Neutrophil (primary cell): ENCODE measurements around the gene CD300LF.
A peak's percentile ranks its signal among the peaks of the same experiment; 100 is the strongest.

Source experiments
- H3K27ac ChIP-seq: fragments of 200-600 bp; sonication (generic); 2 replicates; pipeline ENCODE4 v1.5.1; 2016; ENCODE audit warnings: mild to moderate bottlenecking, moderate library complexity
- H3K27me3 ChIP-seq: fragments of 200-600 bp; sonication (generic); 2 replicates; pipeline ENCODE4 v1.6.0; 2016; ENCODE audit warnings: mild to moderate bottlenecking
- H3K36me3 ChIP-seq: fragments of 200-600 bp; sonication (generic); 2 replicates; pipeline ENCODE4 v1.5.1; 2017
- H3K4me1 ChIP-seq, 2 experiments: fragments of 200-600 bp in 1 of 2; sonication (generic) in 1 of 2; 1 replicate in 1 of 2; 2 replicates in 1 of 2; pipeline versions ENCODE4 v1.5.1 to v1.6.1; 2013 to 2016; ENCODE audit warnings: low read depth in 1 of 2, low read length in 1 of 2, mild to moderate bottlenecking in 1 of 2, moderate library complexity in 1 of 2; ENCODE audit not compliant: control insufficient read depth in 1 of 2, insufficient read depth in 1 of 2
- H3K4me3 ChIP-seq, 2 experiments: fragments of 200-600 bp in 1 of 2; sonication (generic) in 1 of 2; 1 replicate in 1 of 2; 2 replicates in 1 of 2; pipeline ENCODE4 v1.5.1; 2013 to 2016; ENCODE audit warnings: low read depth in 1 of 2, low read length in 1 of 2, mild to moderate bottlenecking in 1 of 2, moderate library complexity in 1 of 2
- H3K9me3 ChIP-seq: fragments of 200-600 bp; sonication (generic); 2 replicates; pipeline ENCODE4 v1.5.1; 2016
- TF ChIP-seq, protein P1 (sequence below): fragments of 200-600 bp; sonication (generic); IDR thresholded peaks from 2 replicates; pipeline ENCODE4 v1.5.1; 2016; ENCODE audit warnings: antibody characterized with exemption

The CD300LF gene

DNA sequence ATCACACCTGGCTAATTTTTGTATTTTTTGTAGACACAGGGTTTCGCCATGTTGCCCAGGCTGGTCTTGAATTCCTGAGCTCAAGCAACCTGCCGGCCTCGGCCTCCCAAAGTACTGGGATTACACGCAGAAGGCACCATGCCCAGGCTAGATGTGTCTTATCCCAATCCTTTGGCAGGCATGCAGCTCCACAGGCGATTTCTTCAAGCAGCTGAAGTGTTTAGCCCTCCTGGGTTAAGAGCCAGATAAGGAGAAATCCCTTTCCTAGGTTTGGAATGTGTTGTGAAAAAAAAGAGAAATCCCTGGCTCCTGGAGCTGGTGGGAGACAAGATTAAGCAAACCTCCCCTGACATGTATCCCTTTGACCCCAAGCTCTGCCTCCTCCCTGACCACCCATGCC lies 33.7 kb upstream of the CD300LF start:
- Histone ChIP-seq H3K36me3 (peaks cover 34% of the 10 kb centered on the region), H3K4me1 (peaks cover 80 to 85% of the 10 kb centered on the region in 2 experiments), H3K4me3 (peak overlapping the region in 1 of 2 experiments; percentile 99), H3K9me3 (no peaks in the 10 kb centered on the region), H3K27me3 (no peaks in the 10 kb centered on the region), H3K27ac (peak overlapping the region; percentile 92)
- TF ChIP-seq, protein P1, sequence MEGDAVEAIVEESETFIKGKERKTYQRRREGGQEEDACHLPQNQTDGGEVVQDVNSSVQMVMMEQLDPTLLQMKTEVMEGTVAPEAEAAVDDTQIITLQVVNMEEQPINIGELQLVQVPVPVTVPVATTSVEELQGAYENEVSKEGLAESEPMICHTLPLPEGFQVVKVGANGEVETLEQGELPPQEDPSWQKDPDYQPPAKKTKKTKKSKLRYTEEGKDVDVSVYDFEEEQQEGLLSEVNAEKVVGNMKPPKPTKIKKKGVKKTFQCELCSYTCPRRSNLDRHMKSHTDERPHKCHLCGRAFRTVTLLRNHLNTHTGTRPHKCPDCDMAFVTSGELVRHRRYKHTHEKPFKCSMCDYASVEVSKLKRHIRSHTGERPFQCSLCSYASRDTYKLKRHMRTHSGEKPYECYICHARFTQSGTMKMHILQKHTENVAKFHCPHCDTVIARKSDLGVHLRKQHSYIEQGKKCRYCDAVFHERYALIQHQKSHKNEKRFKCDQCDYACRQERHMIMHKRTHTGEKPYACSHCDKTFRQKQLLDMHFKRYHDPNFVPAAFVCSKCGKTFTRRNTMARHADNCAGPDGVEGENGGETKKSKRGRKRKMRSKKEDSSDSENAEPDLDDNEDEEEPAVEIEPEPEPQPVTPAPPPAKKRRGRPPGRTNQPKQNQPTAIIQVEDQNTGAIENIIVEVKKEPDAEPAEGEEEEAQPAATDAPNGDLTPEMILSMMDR, result no peak

DNA sequence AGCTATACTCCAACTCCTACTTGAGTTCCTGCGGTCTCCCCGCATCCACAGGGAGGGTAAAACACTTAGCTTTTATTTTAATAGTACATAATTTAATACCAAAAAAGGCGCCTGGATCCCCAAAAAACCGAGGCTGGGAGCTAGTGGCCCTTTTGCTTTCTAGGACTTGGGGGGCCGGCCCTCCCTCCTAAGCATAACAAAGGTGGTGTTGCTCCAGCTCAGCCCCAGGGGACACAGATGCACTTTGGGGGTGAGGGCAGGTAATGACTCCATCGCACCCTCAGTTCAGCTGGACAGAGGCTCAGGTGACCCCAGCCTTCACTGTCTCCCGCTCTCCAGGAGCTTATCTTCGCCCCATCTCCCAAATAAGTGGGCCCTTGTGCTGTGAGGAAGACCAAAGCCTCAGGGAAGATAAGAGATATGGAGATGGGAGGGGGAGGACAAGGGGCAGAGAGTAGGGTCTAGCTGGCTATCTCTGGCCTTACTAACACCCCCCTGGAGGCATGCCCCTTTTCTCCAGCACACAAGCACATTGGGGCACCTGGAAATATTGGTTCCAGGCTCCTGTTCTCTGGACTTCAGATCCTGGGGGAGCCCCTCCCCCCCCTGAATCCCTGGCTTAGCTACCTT lies 32.9 kb upstream of the CD300LF start:
- Histone ChIP-seq H3K27ac (peak overlapping the region; percentile 98), H3K4me1 (peaks cover 80 to 85% of the 10 kb centered on the region in 2 experiments), H3K36me3 (peaks cover 38% of the 10 kb centered on the region), H3K4me3 (peak overlapping the region in 1 of 2 experiments; percentile 89), H3K9me3 (no peaks in the 10 kb centered on the region), H3K27me3 (no peaks in the 10 kb centered on the region)
- TF ChIP-seq, protein P1, result no peak

DNA sequence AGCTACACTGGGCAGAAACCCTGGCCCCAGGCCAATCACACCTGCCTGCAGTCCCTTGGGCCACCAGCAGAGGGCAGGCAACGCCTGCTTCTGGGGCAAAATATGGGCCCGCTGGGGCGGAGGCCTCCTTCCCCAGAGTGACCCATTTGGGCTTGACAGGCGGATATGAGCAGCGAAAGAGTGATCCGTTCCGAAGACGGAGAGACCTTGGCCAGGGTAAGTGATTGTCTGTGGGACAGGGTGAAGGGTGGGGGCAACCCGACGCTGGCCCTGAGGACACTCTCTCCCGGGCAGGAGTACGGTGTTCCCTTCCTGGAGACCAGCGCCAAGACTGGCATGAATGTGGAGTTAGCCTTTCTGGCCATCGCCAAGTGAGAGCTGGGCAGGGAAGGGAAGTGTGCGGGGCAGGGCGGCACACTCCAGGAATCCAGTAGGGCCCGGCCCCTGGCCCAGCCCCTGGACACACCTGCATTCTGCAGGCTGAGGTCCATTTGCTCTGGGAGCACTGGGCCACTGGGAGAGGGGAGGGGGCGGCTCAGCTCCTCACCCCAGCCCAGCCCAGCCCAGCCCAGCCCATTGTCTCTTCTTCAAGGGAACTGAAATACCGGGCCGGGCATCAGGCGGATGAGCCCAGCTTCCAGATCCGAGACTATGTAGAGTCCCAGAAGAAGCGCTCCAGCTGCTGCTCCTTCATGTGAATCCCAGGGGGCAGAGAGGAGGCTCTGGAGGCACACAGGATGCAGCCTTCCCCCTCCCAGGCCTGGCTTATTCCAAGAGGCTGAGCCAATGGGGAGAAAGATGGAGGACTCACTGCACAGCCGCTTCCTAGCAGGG lies 32.2 kb upstream of the CD300LF start:
- H3K36me3 ChIP-seq, result peaks cover 38% of the 10 kb centered on the region
- H3K9me3 ChIP-seq, result no peaks in the 10 kb centered on the region
- TF ChIP-seq, protein P1, result peak; percentile 99
- H3K27ac ChIP-seq, result peak overlapping the region; percentile 98
- no peaks in the 10 kb centered on the region for H3K27me3 ChIP-seq
- peak overlapping the region; percentile 53 to 89 for H3K4me3 ChIP-seq
- peaks cover 81 to 85% of the 10 kb centered on the region in 2 experiments for H3K4me1 ChIP-seq

DNA sequence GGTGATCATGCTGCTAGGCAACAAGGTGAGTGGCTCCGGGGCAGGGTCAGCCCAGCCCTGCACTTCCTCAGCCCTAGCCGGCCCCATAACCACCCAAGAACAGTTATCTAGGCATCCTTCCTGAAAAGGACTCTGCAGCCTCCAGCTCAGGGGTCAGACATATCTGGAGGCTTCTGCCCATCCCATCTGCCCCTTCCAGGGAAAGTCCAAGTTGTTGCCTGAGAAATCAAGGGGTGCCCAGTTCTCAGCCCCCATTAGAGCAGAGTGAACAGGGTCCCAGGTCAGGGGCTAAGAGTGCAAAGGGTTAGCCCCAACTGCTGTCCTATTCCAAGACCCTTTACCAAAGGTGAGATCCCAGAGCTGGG lies 31.6 kb upstream of the CD300LF start:
- TF ChIP-seq, protein P1, result no peak
- Histone ChIP-seq H3K36me3 (peaks cover 38% of the 10 kb centered on the region), H3K9me3 (no peaks in the 10 kb centered on the region), H3K4me1 (peaks cover 86 to 87% of the 10 kb centered on the region in 2 experiments), H3K27ac (peak overlapping the region; percentile 98), H3K27me3 (no peaks in the 10 kb centered on the region), H3K4me3 (peak overlapping the region; percentile 53 to 89)

DNA sequence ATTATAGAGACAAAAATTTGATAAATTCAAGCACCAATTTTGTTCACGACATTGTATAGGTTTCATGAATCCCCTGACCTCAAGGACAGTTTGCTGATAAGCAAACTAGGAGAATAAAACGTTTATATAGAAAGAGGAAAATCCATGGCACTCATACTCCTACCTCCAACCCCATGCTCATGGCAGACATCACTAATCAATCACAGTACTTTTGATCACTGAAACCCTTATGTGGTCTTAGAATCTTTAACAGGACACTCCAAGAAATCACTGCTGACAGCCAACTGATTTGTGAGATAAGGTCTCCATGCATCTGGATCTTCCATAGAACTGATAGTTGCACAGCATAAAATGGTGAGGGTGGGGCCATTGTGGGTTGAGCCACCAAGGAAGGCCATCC lies 31.0 kb upstream of the CD300LF start:
- Histone ChIP-seq H3K36me3 (peaks cover 38% of the 10 kb centered on the region), H3K4me1 (peaks cover 92 to 93% of the 10 kb centered on the region in 2 experiments), H3K4me3 (peak overlapping the region; percentile 53 to 89), H3K27me3 (no peaks in the 10 kb centered on the region), H3K9me3 (no peaks in the 10 kb centered on the region), H3K27ac (peak overlapping the region; percentile 98)
- TF ChIP-seq, protein P1, result no peak
